ENCODE data around the gene CSNK1D.
A peak's percentile ranks its signal among the peaks of the same experiment; 100 is the strongest.
"Not testable (repeated sequence)": the region's sequence is repeated elsewhere in the genome, so short reads cannot be mapped to it uniquely, and the experiment has no call there.

CSNK1D gene

DNA sequence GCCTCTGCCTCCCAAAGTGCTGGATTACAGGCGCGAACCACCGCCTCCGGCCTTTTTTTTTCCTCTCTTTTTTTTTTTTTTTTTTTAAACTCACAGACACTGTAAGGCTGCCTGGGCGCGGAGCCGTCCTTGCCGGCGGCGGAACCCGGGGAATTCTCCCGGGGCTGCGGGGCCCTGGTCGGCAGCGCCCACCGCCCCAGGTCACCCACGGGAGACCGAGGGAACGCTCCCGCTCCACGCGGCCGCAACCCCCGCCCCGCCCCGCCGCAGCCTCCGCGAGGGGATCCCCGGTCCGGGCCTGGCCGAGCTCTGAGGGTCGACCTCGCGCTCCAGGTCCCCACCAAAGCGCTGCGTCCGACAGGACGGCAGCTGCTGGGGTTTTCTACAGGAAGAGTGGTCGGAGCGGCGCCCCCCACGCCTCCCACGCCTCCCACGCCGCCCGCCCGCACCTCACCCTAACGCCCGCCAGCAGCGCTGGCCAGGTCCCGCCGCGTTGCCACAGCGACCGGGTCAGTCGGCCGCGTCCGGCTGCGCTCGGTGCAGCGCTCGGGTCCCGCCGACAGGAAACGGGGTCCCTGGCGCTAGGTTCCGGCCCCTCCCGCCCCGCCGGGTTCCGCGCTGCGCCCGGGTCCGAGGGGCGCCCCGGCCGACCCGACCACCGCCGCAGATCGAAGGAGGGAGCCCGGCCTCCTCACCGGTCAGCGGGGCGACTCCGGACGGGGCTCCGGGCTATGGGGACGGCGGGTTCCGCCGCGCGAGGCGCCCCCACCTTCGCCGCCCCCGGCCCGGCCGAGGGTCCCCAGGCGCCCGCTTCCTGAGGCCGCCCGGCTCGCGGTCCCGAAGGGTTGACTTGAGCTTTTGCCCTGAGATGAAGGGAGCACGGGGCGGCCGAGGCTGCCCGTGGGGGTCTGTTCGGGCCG, 60.9 kb downstream of the CSNK1D start, which contains the start of gene CCDC57:
Gene CCDC57, minus strand, starts transcription at position 512 of the 920 bp plus-strand sequence. CDS start 10,898 bp downstream, outside the sequence.
- peak; percentile 85 for DNase-seq

- not testable (repeated sequence) for DNase-seq
These were observed 62.8 kb downstream of the CSNK1D start for GRCh38 chr17:82210655-82211054.

GRCh38 chr17:82205720-82206508, 67.6 kb downstream of the CSNK1D start:
- peak; percentile 93 for DNase-seq

DNA sequence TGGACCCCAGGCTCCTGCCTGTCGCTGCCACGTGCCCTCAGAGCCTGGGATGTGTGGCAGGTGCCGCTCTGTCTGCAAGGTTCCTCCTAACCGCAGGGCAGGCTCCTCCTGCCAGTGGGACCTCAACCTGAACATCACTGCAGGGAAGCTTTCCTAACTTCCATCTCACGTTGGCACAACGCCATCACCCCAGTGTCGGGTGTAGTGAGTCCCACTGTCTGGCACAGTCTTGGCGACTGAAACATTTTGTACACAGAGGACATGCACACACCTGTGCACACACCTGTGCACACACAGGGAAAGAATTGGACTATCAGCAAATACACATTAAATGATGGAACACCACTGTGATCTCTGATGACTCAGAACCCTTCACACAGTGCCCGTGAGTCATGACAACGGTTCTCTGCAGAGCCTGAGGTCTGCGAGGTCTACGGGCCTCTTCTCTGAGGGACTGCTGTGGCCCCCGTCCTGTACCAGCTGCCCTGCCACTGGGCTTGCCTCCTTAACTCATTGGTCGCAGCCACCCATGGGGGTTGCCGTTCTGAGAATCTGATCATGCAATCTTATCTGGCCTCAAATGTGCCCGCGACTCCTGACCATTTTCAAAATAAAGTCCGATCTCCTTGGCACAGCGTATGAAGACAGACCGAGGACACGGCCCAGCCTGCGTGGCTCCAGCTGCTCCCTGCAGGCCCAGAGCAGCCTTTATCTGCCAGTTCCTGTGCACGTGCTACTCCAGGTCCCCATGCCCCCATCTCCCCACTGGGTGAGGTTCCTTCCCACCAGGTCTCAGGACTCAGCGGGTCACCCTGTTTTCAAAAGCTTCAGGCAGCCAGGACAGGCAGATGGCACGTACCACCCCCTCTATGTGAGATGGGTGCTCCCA, 68.4 kb downstream of the CSNK1D start:
- DNase-seq: peak; percentile 96

DNA sequence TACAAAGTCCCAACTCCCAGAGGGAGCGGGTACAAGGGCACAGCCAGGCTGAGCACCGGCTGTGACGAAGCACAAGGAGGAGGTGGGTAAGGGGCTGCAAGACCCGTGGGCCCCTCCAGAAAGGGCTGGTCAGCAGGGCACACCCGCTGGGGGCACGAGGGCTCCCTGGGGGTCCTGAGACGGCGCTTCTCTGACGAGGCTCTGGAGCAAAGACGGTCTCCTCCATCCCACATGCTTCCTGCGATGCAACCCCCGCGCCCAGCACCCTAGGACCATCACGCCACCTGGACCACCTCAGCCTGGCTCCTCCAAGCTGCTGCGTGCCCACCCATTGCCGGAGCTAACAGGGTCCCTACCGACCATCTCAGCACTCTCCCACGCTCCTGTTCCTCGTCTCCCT, 69.6 kb downstream of the CSNK1D start:
- no peak for DNase-seq

- DNase-seq: no peak
These were observed 70.5 kb downstream of the CSNK1D start for GRCh38 chr17:82202981-82203380.

DNA sequence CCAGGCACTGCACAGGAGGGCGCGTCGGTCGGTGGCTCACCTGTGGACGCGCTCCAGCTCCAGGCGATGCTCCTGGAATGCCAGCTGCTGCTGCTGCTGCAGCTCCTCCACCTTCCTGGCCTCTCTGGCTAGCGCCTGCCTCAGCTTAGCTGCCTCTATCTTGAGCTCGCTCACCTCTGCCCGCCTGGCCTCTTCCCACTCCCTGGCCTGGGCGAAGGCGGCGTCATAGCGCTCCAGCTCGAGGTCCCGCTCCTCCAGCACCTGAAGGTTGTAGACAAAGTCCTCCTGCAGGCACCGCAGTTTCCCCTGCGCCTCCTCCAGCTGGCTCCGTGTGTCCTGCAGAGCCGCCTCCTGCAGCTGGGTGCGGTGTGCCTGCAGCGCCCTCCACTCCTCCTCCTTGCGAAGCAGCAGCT, 72.0 kb downstream of the CSNK1D start:
- DNase-seq: no peak

GRCh38 chr17:82200743-82201497, 72.6 kb downstream of the CSNK1D start:
- no peak for DNase-seq

GRCh38 chr17:82200135-82200534, 73.4 kb downstream of the CSNK1D start:
- no peak for DNase-seq

DNA sequence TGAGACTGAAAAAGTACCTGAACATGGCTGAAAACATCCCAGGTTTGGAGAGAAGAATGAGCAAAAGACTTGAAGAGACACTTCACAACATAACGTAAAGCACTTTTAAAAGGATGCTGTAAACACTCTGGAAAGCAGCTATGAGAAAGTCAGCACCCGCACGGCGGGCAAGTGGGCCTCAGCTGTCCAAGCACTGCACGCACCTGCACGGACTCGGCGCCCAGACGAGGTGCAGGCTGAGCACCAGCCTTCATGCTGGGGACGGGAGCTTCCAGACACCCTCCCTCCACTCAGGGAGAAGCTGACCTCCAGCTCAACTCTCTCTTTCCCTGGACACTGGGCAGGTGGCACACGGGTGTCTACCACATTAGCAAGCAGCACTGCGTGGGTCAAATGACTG, 74.0 kb downstream of the CSNK1D start:
- DNase-seq: no peak

DNA sequence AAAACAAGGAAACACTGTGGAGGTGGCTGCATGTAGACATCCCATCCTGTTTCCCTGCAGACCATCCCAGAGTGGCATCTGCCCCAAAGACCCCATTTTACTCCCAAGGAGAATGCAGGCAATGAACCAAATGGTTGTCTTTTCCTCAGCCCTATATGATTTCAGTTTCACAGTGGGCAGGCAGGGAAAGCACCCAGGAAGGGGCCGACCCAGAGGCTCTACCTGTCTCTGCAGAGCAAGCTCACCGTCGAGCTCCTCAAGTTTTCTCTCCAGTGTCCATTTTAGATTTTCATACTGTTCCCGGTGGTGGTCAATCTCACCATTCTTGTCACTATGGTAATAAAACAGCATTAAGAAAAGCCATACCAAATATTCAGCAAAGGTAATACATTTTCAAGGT, 75.4 kb downstream of the CSNK1D start:
- no peak for DNase-seq

DNA sequence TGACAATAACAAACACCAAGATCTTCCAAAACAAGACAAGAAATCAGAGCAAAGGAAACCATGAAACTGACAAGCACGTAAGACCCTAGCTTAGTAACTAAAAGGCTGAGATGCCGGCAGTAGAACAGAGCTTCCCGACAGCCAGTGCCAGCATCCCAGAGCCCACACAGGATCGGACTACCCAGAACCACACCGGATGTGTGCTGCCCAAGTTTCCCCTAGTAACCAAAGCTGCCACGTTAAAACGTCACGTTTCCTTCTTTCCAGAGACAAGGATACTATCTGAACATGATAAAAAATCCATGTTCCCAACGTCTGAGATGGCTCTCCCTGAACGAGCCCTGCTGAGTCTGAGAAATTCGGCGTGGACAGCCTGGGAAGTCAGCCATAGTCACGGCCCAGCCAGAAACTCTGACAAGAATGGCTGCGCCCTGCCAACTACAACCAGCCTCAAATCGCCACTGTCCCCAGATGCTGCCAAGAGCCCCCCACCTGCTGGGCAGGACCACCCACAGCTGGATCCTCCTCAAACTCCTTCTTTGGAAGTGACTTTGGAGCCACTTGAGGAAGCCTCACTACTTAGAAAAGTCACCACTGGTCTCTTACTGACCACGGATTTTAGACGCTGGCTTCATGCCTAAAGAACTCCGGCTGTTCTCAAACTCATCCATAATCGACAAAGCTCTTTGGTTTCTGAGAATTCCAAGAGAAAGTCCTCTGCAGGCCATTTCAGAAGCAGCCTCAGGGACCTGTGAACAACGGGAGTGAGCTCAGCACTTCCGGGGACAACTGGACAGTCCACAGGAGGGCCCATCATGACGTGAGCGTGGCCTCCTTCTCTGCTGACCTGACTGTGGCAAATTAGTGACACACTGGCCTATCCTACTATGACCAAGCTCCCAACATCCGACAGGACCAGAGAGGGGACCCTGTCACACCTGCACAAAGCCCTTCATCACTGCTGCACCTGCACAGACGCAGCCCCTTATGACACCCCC, 77.5 kb downstream of the CSNK1D start:
- no peak for DNase-seq

- DNase-seq: no peak
These were observed 78.7 kb downstream of the CSNK1D start for GRCh38 chr17:82194765-82195164.

- no peak for DNase-seq
These were observed 79.8 kb downstream of the CSNK1D start for GRCh38 chr17:82193520-82194220.

- not testable (repeated sequence) for DNase-seq
These were observed 80.5 kb downstream of the CSNK1D start for GRCh38 chr17:82193050-82193449.

Data from NCI-H345 (cell line).